Measurements from ENCODE around the gene LRRC23.

DNA sequence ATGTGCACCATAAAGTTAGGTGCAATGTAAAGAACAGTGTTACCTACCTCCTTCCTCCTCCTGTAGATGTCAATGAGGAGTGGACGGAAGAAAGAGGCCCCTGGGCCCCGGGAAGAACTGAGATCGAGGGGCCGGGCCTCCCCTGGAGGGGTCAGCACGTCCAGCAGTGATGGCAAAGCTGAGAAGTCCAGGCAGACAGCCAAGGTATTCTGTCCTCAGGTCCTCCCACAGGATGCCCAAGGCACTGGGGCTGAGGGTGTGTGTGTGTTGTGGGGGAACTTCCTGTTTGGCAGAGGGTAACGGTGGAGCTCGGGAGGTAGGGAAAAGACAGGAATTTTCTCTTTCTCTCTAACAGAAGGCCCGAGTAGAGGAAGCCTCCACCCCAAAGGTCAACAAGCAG is 29.5 kb downstream of the LRRC23 start:
- TF ChIP-seq, protein P1, sequence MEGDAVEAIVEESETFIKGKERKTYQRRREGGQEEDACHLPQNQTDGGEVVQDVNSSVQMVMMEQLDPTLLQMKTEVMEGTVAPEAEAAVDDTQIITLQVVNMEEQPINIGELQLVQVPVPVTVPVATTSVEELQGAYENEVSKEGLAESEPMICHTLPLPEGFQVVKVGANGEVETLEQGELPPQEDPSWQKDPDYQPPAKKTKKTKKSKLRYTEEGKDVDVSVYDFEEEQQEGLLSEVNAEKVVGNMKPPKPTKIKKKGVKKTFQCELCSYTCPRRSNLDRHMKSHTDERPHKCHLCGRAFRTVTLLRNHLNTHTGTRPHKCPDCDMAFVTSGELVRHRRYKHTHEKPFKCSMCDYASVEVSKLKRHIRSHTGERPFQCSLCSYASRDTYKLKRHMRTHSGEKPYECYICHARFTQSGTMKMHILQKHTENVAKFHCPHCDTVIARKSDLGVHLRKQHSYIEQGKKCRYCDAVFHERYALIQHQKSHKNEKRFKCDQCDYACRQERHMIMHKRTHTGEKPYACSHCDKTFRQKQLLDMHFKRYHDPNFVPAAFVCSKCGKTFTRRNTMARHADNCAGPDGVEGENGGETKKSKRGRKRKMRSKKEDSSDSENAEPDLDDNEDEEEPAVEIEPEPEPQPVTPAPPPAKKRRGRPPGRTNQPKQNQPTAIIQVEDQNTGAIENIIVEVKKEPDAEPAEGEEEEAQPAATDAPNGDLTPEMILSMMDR (IDR thresholded peaks at IDR 0.05), result no peak
- TF ChIP-seq EZH2 (IDR thresholded peaks at IDR 0.05; ENCODE audit: borderline replicate concordance, insufficient read depth, low read depth, low read length, poor library complexity, severe bottlenecking), result no peak

Data from B cell (primary cell).